DMS114 treated with DMSO at 0.1 percent for 48 hours (cell line): Measurements from ENCODE around the gene QSOX2.

Source experiments
- DNase-seq: peaks from one replicate; lab custom pipeline; 2025; ENCODE audit not compliant: unreplicated experiment; lab: John Stamatoyannopoulos, UW

The QSOX2 gene

GRCh38 chr9:136206602-136207275 lies 38.9 kb downstream of the QSOX2 start:
- no peak for DNase-seq

GRCh38 chr9:136205707-136205992 lies 40.0 kb downstream of the QSOX2 start:
- DNase-seq = no peak

- DNase-seq = no peak
These were observed 40.5 kb downstream of the QSOX2 start, which contains the start of gene LHX3 for GRCh38 chr9:136204838-136205706. Gene LHX3 (minus strand): TSS chr9:136205128. CDS start chr9:136205012, 116 bp downstream.

- DNase-seq = no peak
These were observed 41.3 kb downstream of the QSOX2 start for GRCh38 chr9:136204145-136204805.

- DNase-seq = no peak
These were observed 42.0 kb downstream of the QSOX2 start for GRCh38 chr9:136203408-136204144.

GRCh38 chr9:136202454-136203407 lies 42.9 kb downstream of the QSOX2 start:
- DNase-seq = no peak

GRCh38 chr9:136201609-136202453 lies 43.8 kb downstream of the QSOX2 start:
- no peak for DNase-seq

GRCh38 chr9:136201174-136201573 lies 44.4 kb downstream of the QSOX2 start:
- DNase-seq = no peak

GRCh38 chr9:136200424-136200823 lies 45.2 kb downstream of the QSOX2 start:
- no peak for DNase-seq

- no peak for DNase-seq
These were observed 46.0 kb downstream of the QSOX2 start for GRCh38 chr9:136199391-136200288.

GRCh38 chr9:136198605-136199083 lies 47.0 kb downstream of the QSOX2 start:
- no peak for DNase-seq

- no peak for DNase-seq
These were observed 47.5 kb downstream of the QSOX2 start for GRCh38 chr9:136197930-136198604.

GRCh38 chr9:136197084-136197875 lies 48.3 kb downstream of the QSOX2 start:
- no peak for DNase-seq

GRCh38 chr9:136196404-136197083 lies 49.1 kb downstream of the QSOX2 start:
- no peak for DNase-seq

- DNase-seq = no peak
These were observed 51.1 kb downstream of the QSOX2 start for GRCh38 chr9:136194540-136194939.

GRCh38 chr9:136193891-136194279 lies 51.7 kb downstream of the QSOX2 start:
- no peak for DNase-seq
